ENCODE data around the gene IFT81. TPM values are rescaled to one million over a fixed set of nuclear protein-coding genes. Genes with fewer than 3 reads are reported as not detected.

Gene IFT81
- total RNA-seq, 1 experiment from 2014 or later, result 10.5 TPM

DNA sequence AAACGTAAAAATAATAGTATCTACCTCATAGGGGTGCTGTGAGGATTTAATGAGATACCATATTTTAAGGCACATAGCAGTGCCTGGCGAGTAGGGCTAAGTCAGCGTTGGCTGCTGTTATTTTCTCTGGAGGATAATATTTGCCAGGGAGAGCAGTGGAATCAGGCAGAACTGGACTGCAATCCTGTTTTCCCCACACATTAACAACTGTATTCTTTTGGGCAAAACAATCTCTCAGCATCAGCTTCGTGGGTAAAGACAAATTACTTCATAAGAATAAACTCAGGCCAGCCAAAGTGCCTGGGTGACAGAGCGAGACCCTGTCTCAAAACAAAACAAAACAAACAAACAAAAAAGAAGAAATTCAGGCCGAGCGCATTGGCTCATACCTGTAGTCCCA, 127.2 kb downstream of the IFT81 start:
- Mint-ChIP-seq H3K4me3 (no peak overlapping the region), H3K27me3 (ENCODE audit: low read depth) (no peaks in the 10 kb centered on the region), H3K27ac (no peak overlapping the region), H3K9me3 (peaks cover 1% of the 10 kb centered on the region; the same call in 1 of the 2 replicates), H3K4me1 (no peaks in the 10 kb centered on the region), H3K36me3 (no peaks in the 10 kb centered on the region)
- ChIA-PET CTCF (interaction anchor here (0.9 kb wide), 1 partner anchor 152 kb away, joined by 3 read pairs; no protein-coding TSS in a partner anchor), POLR2A (interaction anchor here (0.5 to 0.6 kb wide), 2 partner anchors 22 to 169 kb away, joined by 3 to 4 read pairs; no protein-coding TSS in a partner anchor)
- TF ChIP-seq FOXJ3 (CRISPR knock-in tag; IDR thresholded peaks at IDR 0.05; ENCODE audit: borderline replicate concordance) (no peak), E2F5 (CRISPR knock-in tag; IDR thresholded peaks at IDR 0.05) (no peak), EMX1 (CRISPR knock-in tag; IDR thresholded peaks at IDR 0.05) (no peak), ATF6 (CRISPR knock-in tag; IDR thresholded peaks at IDR 0.05) (no peak), HMGA2 (CRISPR knock-in tag; IDR thresholded peaks at IDR 0.05) (no peak), IRF1 (CRISPR knock-in tag; IDR thresholded peaks at IDR 0.05) (no peak), ZNF671 (CRISPR knock-in tag; IDR thresholded peaks at IDR 0.05) (no peak), CDX4 (CRISPR knock-in tag; IDR thresholded peaks at IDR 0.05; ENCODE audit: borderline replicate concordance) (no peak)
- TF ChIP-seq, protein P1, sequence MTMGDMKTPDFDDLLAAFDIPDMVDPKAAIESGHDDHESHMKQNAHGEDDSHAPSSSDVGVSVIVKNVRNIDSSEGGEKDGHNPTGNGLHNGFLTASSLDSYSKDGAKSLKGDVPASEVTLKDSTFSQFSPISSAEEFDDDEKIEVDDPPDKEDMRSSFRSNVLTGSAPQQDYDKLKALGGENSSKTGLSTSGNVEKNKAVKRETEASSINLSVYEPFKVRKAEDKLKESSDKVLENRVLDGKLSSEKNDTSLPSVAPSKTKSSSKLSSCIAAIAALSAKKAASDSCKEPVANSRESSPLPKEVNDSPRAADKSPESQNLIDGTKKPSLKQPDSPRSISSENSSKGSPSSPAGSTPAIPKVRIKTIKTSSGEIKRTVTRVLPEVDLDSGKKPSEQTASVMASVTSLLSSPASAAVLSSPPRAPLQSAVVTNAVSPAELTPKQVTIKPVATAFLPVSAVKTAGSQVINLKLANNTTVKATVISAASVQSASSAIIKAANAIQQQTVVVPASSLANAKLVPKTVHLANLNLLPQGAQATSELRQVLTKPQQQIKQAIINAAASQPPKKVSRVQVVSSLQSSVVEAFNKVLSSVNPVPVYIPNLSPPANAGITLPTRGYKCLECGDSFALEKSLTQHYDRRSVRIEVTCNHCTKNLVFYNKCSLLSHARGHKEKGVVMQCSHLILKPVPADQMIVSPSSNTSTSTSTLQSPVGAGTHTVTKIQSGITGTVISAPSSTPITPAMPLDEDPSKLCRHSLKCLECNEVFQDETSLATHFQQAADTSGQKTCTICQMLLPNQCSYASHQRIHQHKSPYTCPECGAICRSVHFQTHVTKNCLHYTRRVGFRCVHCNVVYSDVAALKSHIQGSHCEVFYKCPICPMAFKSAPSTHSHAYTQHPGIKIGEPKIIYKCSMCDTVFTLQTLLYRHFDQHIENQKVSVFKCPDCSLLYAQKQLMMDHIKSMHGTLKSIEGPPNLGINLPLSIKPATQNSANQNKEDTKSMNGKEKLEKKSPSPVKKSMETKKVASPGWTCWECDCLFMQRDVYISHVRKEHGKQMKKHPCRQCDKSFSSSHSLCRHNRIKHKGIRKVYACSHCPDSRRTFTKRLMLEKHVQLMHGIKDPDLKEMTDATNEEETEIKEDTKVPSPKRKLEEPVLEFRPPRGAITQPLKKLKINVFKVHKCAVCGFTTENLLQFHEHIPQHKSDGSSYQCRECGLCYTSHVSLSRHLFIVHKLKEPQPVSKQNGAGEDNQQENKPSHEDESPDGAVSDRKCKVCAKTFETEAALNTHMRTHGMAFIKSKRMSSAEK (CRISPR knock-in tag; IDR thresholded peaks at IDR 0.05; ENCODE audit: borderline replicate concordance), result no peak
- DNase-seq (ENCODE audit: low spot score), result no peak
- ATAC-seq, result no peak

DNA sequence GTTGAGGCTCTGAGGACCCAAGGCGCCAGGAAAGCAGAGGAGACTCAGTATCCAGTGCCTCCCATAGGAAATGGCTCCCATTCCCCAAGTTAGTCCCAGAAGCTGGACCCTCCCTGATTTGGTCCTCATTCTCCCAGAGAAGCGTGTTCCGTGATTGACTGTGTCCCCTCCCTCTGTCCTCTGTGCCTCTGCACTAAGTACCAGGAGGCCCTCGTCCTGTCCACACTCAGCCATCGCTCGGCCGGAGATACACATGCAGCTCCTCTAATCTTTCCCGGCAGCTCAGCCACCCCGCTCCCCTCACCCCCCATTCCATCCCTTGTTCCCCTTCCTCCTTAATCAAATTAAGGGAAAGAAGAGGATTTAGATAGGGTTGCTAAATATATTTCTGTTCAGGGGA, 128.6 kb downstream of the IFT81 start:
- no peaks in the 10 kb centered on the region for H3K9me3 Mint-ChIP-seq
- ChIA-PET CTCF (no interaction called here), POLR2A (no interaction called here)
- H3K4me1 Mint-ChIP-seq, result 0 out of 2 replicates have a peak, but pooled peaks cover 3% of the 10 kb centered on the region
- no peak overlapping the region for H3K27ac Mint-ChIP-seq
- H3K4me3 Mint-ChIP-seq, result no peak overlapping the region
- no peaks in the 10 kb centered on the region for H3K27me3 Mint-ChIP-seq (ENCODE audit: low read depth)
- ATAC-seq, result no peak
- DNase-seq (ENCODE audit: low spot score), result no peak
- no peaks in the 10 kb centered on the region for H3K36me3 Mint-ChIP-seq
- TF ChIP-seq ETV6 (CRISPR knock-in tag; IDR thresholded peaks at IDR 0.05) (no peak), PRRX2 (CRISPR knock-in tag; IDR thresholded peaks at IDR 0.05) (no peak), FOXJ3 (CRISPR knock-in tag; IDR thresholded peaks at IDR 0.05; ENCODE audit: borderline replicate concordance) (no peak), GRHL2 (CRISPR knock-in tag; IDR thresholded peaks at IDR 0.05; ENCODE audit: insufficient replicate concordance, severe bottlenecking) (no peak), ZNF263 (CRISPR knock-in tag; IDR thresholded peaks at IDR 0.05; ENCODE audit: low read depth) (no peak), HMGA2 (CRISPR knock-in tag; IDR thresholded peaks at IDR 0.05) (no peak), ATF6 (CRISPR knock-in tag; IDR thresholded peaks at IDR 0.05) (no peak), CDX4 (CRISPR knock-in tag; IDR thresholded peaks at IDR 0.05; ENCODE audit: borderline replicate concordance) (no peak)
- TF ChIP-seq, protein P2, sequence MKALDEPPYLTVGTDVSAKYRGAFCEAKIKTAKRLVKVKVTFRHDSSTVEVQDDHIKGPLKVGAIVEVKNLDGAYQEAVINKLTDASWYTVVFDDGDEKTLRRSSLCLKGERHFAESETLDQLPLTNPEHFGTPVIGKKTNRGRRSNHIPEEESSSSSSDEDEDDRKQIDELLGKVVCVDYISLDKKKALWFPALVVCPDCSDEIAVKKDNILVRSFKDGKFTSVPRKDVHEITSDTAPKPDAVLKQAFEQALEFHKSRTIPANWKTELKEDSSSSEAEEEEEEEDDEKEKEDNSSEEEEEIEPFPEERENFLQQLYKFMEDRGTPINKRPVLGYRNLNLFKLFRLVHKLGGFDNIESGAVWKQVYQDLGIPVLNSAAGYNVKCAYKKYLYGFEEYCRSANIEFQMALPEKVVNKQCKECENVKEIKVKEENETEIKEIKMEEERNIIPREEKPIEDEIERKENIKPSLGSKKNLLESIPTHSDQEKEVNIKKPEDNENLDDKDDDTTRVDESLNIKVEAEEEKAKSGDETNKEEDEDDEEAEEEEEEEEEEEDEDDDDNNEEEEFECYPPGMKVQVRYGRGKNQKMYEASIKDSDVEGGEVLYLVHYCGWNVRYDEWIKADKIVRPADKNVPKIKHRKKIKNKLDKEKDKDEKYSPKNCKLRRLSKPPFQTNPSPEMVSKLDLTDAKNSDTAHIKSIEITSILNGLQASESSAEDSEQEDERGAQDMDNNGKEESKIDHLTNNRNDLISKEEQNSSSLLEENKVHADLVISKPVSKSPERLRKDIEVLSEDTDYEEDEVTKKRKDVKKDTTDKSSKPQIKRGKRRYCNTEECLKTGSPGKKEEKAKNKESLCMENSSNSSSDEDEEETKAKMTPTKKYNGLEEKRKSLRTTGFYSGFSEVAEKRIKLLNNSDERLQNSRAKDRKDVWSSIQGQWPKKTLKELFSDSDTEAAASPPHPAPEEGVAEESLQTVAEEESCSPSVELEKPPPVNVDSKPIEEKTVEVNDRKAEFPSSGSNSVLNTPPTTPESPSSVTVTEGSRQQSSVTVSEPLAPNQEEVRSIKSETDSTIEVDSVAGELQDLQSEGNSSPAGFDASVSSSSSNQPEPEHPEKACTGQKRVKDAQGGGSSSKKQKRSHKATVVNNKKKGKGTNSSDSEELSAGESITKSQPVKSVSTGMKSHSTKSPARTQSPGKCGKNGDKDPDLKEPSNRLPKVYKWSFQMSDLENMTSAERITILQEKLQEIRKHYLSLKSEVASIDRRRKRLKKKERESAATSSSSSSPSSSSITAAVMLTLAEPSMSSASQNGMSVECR (CRISPR knock-in tag; IDR thresholded peaks at IDR 0.05; ENCODE audit: borderline replicate concordance), result no peak
- TF ChIP-seq, protein P3, sequence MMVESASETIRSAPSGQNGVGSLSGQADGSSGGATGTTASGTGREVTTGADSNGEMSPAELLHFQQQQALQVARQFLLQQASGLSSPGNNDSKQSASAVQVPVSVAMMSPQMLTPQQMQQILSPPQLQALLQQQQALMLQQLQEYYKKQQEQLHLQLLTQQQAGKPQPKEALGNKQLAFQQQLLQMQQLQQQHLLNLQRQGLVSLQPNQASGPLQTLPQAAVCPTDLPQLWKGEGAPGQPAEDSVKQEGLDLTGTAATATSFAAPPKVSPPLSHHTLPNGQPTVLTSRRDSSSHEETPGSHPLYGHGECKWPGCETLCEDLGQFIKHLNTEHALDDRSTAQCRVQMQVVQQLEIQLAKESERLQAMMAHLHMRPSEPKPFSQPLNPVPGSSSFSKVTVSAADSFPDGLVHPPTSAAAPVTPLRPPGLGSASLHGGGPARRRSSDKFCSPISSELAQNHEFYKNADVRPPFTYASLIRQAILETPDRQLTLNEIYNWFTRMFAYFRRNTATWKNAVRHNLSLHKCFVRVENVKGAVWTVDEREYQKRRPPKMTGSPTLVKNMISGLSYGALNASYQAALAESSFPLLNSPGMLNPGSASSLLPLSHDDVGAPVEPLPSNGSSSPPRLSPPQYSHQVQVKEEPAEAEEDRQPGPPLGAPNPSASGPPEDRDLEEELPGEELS (CRISPR knock-in tag; IDR thresholded peaks at IDR 0.05), result no peak
